Erythroblast (primary cell): ENCODE measurements around the gene IRAK1.

Experiments used
- GATA1 ChIP-seq: IDR thresholded peaks from 2 replicates; pipeline ENCODE4 v1.6.1; 2011; ENCODE audit warnings: low read depth, mild to moderate bottlenecking, control low read depth, low read length, moderate library complexity
- POLR2A ChIP-seq: IDR thresholded peaks from 2 replicates; pipeline ENCODE4 v1.6.1; 2011; ENCODE audit warnings: mild to moderate bottlenecking, low read length

- TF ChIP-seq POLR2A (no peak), GATA1 (no peak)
Measured at GRCh38 chrX:153974003-153974725, 45.5 kb downstream of the IRAK1 start.
